GM12878 (cell line): ENCODE measurements around the gene SERP1. TPM values are rescaled to one million over a fixed set of nuclear protein-coding genes. Genes with fewer than 3 reads are reported as not detected.

Source experiments
- ATAC-seq: fragments of 200-7000 bp; cut with Tn5 transposase; 3 replicates; pipeline ENCODE4 v1.9.1; 2020; ENCODE audit warnings: mild to moderate bottlenecking, moderate library complexity
- BruUV-seq: library from RNA; stranded (reverse); fragments of 400-500 nt; replicated peaks from 2 replicates; lab custom pipeline; 2021; lab: Mats Ljungman, UMichigan
- CTCF ChIA-PET: fragments of 300-600 bp; sonication (Branson Sonifier 250); formaldehyde crosslinking; extraction: SDS; loops from one replicate; lab custom pipeline; 2021; ENCODE audit warnings: inconsistent platforms; lab: Yijun Ruan, JAX
- POLR2A ChIA-PET: fragments of 350-600 bp; formaldehyde crosslinking; extraction: SDS; loops from one replicate; lab custom pipeline; 2021; ENCODE audit warnings: inconsistent platforms; lab: Charles Lee
- RAD21 ChIA-PET: fragments of 300-600 bp; sonication (Branson Sonifier 250); formaldehyde crosslinking; loops from one replicate; lab custom pipeline; 2023; ENCODE audit warnings: antibody characterized with exemption; ENCODE audit not compliant: unreplicated experiment; lab: Charles Lee
- SMC1A ChIA-PET: fragments of 300-600 bp; sonication (Branson Sonifier 250); formaldehyde crosslinking; loops from one replicate; lab custom pipeline; 2023; ENCODE audit not compliant: unreplicated experiment, uncharacterized antibody; lab: Charles Lee
- DNase-seq: peaks from one replicate; pipeline ENCODE4 v3.0.0-alpha.2; 2011; ENCODE audit warnings: low read depth, low spot score
- FAIRE-seq: peaks from 3 replicates; lab custom pipeline; 2011; peaks lifted over from hg19 to GRCh38; lab: Jason Lieb, UNC
- H2AFZ ChIP-seq: 2 replicates; pipeline ENCODE4 v1.6.0; 2011; ENCODE audit warnings: low read depth, low read length, control low read depth; ENCODE audit not compliant: control insufficient read depth
- H3K27ac ChIP-seq: 2 replicates; pipeline ENCODE4 v1.5.1; 2011; ENCODE audit warnings: control low read depth; ENCODE audit not compliant: control insufficient read depth, insufficient read depth
- H3K27me3 ChIP-seq, 2 experiments: replicated peaks in 1 of 2; 2 replicates each; pipeline versions ENCODE4 v1.6.0 to v1.6.1; 2011; ENCODE audit warnings: low read length in 1 of 2; ENCODE audit not compliant: control insufficient read depth in 2 of 2, insufficient read depth in 2 of 2
- H3K36me3 ChIP-seq, 2 experiments: 2 replicates each; pipeline ENCODE4 v1.5.1; 2011; ENCODE audit warnings: low read length in 1 of 2; ENCODE audit not compliant: control insufficient read depth in 2 of 2, insufficient read depth in 2 of 2
- H3K4me1 ChIP-seq: 2 replicates; pipeline ENCODE4 v1.6.1; 2011; ENCODE audit warnings: mild to moderate bottlenecking, low read length, moderate library complexity, mixed read lengths; ENCODE audit not compliant: control insufficient read depth, insufficient read depth
- H3K4me2 ChIP-seq: 2 replicates; pipeline ENCODE4 v1.6.0; 2011; ENCODE audit warnings: control low read depth; ENCODE audit not compliant: control insufficient read depth, insufficient read depth
- H3K4me3 ChIP-seq: fragments of 200-600 bp; sonication (generic); 2 replicates; pipeline ENCODE4 v1.5.1; 2016
- H3K79me2 ChIP-seq: 2 replicates; pipeline ENCODE4 v1.6.0; 2011; ENCODE audit warnings: low read length; ENCODE audit not compliant: control insufficient read depth, insufficient read depth
- H3K9ac ChIP-seq: 2 replicates; pipeline ENCODE4 v1.8.0; 2011; ENCODE audit warnings: low read length, control low read depth, mixed read lengths; ENCODE audit not compliant: control insufficient read depth, insufficient read depth
- H3K9me3 ChIP-seq: replicated peaks from 3 replicates; pipeline ENCODE4 v1.5.1; 2011; ENCODE audit warnings: mild to moderate bottlenecking, low read length; ENCODE audit not compliant: control insufficient read depth, insufficient read depth
- H4K20me1 ChIP-seq: 2 replicates; pipeline ENCODE4 v1.6.0; 2011; ENCODE audit not compliant: control insufficient read depth, insufficient read depth
- EZH2 ChIP-seq: IDR thresholded peaks from 2 replicates; pipeline ENCODE4 v1.6.1; 2012; ENCODE audit warnings: low read depth, mild to moderate bottlenecking, control low read depth, inconsistent platforms, low read length, borderline replicate concordance; ENCODE audit not compliant: control insufficient read depth
- GATAD2B ChIP-seq: fragments of 450-650 bp; conservative IDR thresholded peaks from 2 replicates; pipeline ENCODE4 v1.6.1; 2017; ENCODE audit warnings: low read depth, mild to moderate bottlenecking, moderate library complexity
- NBN ChIP-seq: fragments of 450-650 bp; IDR thresholded peaks from 2 replicates; pipeline ENCODE4 v1.6.1; 2016
- POLR2AphosphoS5 ChIP-seq: IDR thresholded peaks from 2 replicates; pipeline ENCODE4 v1.6.1; 2011; ENCODE audit warnings: mild to moderate bottlenecking, low read length, inconsistent platforms
- RAD51 ChIP-seq: fragments of 450-650 bp; IDR thresholded peaks from 2 replicates; pipeline ENCODE4 v1.6.1; 2016; ENCODE audit warnings: moderate library complexity, mild to moderate bottlenecking, inconsistent platforms
- REST ChIP-seq: IDR thresholded peaks from 2 replicates; pipeline ENCODE4 v1.6.1; 2012; ENCODE audit warnings: mild to moderate bottlenecking, low read depth, low read length
- SMAD5 ChIP-seq: IDR thresholded peaks from 2 replicates; pipeline ENCODE4 v1.6.1; 2016; ENCODE audit warnings: antibody characterized with exemption, low read depth
- SPI1 ChIP-seq: IDR thresholded peaks from 2 replicates; pipeline ENCODE4 v1.6.1; 2011; ENCODE audit warnings: low read depth, mild to moderate bottlenecking, low read length, moderate library complexity, borderline replicate concordance; ENCODE audit not compliant: insufficient read depth
- TCF3 ChIP-seq: IDR thresholded peaks from 2 replicates; pipeline ENCODE4 v1.6.1; 2012; ENCODE audit warnings: low read depth, mild to moderate bottlenecking, low read length, borderline replicate concordance; ENCODE audit not compliant: insufficient read depth
- ZNF24 ChIP-seq: fragments of 450-650 bp; IDR thresholded peaks from 2 replicates; pipeline ENCODE4 v1.6.1; 2017; ENCODE audit warnings: antibody characterized with exemption, mild to moderate bottlenecking
- ZNF274 ChIP-seq: IDR thresholded peaks from one replicate; pipeline ENCODE4 v1.8.0; 2011; ENCODE audit not compliant: insufficient read length, insufficient read depth
- WGBS: methylation state at CpG from one replicate; pipeline ENCODE4 v1.1.6; 2016; ENCODE audit warnings: low lambda C conversion rate; ENCODE audit not compliant: insufficient replicate concordance, insufficient coverage; ENCODE audit errors: missing lambda C conversion rate; 5-methylcytosine and 5-hydroxymethylcytosine counted together
- in situ Hi-C: fragments of 300-500 bp; cut with MboI; formaldehyde crosslinking; loops from 9 replicates; pipeline ENCODE4 v1.14.3; 2018; ENCODE audit warnings: mixed read lengths
- intact Hi-C: fragments of 100-400 bp; cut with micrococcal nuclease; formaldehyde crosslinking; loops from one replicate; pipeline ENCODE4 v1.14.2; 2022; ENCODE audit not compliant: unreplicated experiment
- polyA plus RNA-seq, 11 experiments: library from polyadenylated mRNA; depleted of rRNA in 4 of 11; unstranded in 6 of 11; stranded (reverse) in 5 of 11; fragments of >200 nt; fragmentation: Nextera tagmentation in 4 of 11; fragmentation: Illumina TruSeq in 1 of 11; extraction: Ambion mirVana in 4 of 11; extraction: Trizol in 1 of 11; gene quantifications; 1 replicate in 1 of 11; 2 replicates in 10 of 11; pipeline versions ENCODE4 v1.2.1 to v1.2.3, GENCODE V29; 2011 to 2016; ENCODE audit warnings: inconsistent platforms in 2 of 11, missing spikeins in 2 of 11, low read depth in 1 of 11
- total RNA-seq, 4 experiments: library from RNA; depleted of rRNA in 3 of 4; stranded (reverse); fragments of >200 nt in 3 of 4; fragmentation: Illumina TruSeq in 1 of 4; extraction: Trizol in 1 of 4; gene quantifications; 2 replicates each; pipeline versions ENCODE4 v1.2.1 to v1.2.3, GENCODE V29; 2013 to 2021
- TF ChIP-seq, protein P1 (sequence below): fragments of 450-650 bp; conservative IDR thresholded peaks from 2 replicates; pipeline ENCODE4 v1.6.1; 2017; ENCODE audit warnings: mild to moderate bottlenecking, moderate library complexity

Gene SERP1
- total and polyA plus RNA-seq, 10 of the 15 experiments (the other 5 are each of a cell fraction or from before 2014, with no cell fraction given), result 31.1 to 242 (median 87.0) TPM

DNA sequence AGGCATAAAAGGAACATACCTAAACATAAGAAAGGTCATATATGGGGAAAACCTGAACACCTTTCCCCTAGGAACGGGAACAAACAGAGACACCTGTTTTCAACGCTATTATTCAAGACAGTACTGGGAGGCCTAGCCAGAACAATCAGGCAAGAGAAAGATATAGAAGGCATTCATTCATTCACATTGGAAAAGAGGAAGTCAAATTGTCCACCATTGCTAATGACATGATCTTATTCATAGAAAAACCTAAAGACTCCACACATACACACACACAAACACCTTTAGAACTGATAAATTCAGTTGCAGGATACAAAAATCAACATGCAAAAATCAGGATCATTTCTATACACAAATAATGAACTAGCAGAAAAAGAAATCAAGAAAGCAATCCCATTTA, 36.5 kb downstream of the SERP1 start:
- BruUV-seq, result no TSS peak
- ChIA-PET SMC1A (no interaction called here), POLR2A (no interaction called here), RAD21 (no interaction called here), CTCF (interaction anchor here (1.2 kb wide), 1 partner anchor 211 kb away, joined by 3 read pairs; no protein-coding TSS in a partner anchor)
- H3K27me3 ChIP-seq, result no peaks in the 10 kb centered on the region; a peak in 1 of 4 replicates
- H3K79me2 ChIP-seq, result no peaks in the 10 kb centered on the region
- WGBS, result 47% methylated on average over 2 of the region's 2 CpGs
- H3K4me1 ChIP-seq, result no peaks in the 10 kb centered on the region
- no peaks in the 10 kb centered on the region for H3K9me3 ChIP-seq
- no peaks in the 10 kb centered on the region for H3K36me3 ChIP-seq
- ATAC-seq (no peak), FAIRE-seq (no peak), DNase-seq (no peak)
- TF ChIP-seq SMAD5, result no peak
- TF ChIP-seq, protein P1, sequence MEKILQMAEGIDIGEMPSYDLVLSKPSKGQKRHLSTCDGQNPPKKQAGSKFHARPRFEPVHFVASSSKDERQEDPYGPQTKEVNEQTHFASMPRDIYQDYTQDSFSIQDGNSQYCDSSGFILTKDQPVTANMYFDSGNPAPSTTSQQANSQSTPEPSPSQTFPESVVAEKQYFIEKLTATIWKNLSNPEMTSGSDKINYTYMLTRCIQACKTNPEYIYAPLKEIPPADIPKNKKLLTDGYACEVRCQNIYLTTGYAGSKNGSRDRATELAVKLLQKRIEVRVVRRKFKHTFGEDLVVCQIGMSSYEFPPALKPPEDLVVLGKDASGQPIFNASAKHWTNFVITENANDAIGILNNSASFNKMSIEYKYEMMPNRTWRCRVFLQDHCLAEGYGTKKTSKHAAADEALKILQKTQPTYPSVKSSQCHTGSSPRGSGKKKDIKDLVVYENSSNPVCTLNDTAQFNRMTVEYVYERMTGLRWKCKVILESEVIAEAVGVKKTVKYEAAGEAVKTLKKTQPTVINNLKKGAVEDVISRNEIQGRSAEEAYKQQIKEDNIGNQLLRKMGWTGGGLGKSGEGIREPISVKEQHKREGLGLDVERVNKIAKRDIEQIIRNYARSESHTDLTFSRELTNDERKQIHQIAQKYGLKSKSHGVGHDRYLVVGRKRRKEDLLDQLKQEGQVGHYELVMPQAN, result no peak
- TF ChIP-seq ZNF24, result 0 out of 2 replicates have a peak, but pooled peaks have one; percentile 24
- no peak for TF ChIP-seq NBN
- peak; percentile 42; the same call in 1 of the 2 replicates for TF ChIP-seq SPI1
- H3K4me2 ChIP-seq, result no peak overlapping the region
- H3K4me3 ChIP-seq, result no peak overlapping the region
- in situ Hi-C loops, result loop anchor here (25.0 kb wide), 1 partner anchor 547 kb away; the partner anchor contains the start of gene PFN2
- H2AFZ ChIP-seq, result no peak overlapping the region
- H3K27ac ChIP-seq, result no peak overlapping the region
- H3K9ac ChIP-seq, result no peak overlapping the region
- H4K20me1 ChIP-seq, result no peaks in the 10 kb centered on the region
- intact Hi-C loops, result no loop called here

GRCh38 chr3:150508401-150508800, 37.9 kb downstream of the SERP1 start:
- no peaks in the 10 kb centered on the region for H3K36me3 ChIP-seq
- no peaks in the 10 kb centered on the region for H3K79me2 ChIP-seq
- no peak overlapping the region for H3K4me2 ChIP-seq
- BruUV-seq, result no TSS peak
- DNase-seq (no peak), FAIRE-seq (no peak), ATAC-seq (no peak)
- no peaks in the 10 kb centered on the region for H4K20me1 ChIP-seq
- H3K27ac ChIP-seq, result no peak overlapping the region
- intact Hi-C loops, result no loop called here
- no peak for TF ChIP-seq REST
- TF ChIP-seq GATAD2B, result no peak
- no peak for TF ChIP-seq ZNF274
- TF ChIP-seq RAD51, result no peak
- no peak for TF ChIP-seq EZH2
- TF ChIP-seq POLR2AphosphoS5, result no peak
- TF ChIP-seq TCF3, result no peak
- SMC1A ChIA-PET, result no interaction called here
- RAD21 ChIA-PET, result no interaction called here
- no peak overlapping the region for H2AFZ ChIP-seq
- no peak overlapping the region for H3K4me3 ChIP-seq
- in situ Hi-C loops, result loop anchor here (25.0 kb wide), 1 partner anchor 546 kb away; the partner anchor contains the start of gene PFN2
- POLR2A ChIA-PET, result no interaction called here
- H3K4me1 ChIP-seq, result no peaks in the 10 kb centered on the region
- H3K9me3 ChIP-seq, result no peaks in the 10 kb centered on the region
- CTCF ChIA-PET, result interaction anchor here (0.6 kb wide), 1 partner anchor 212 kb away, joined by 3 read pairs; no protein-coding TSS in a partner anchor
- H3K27me3 ChIP-seq, result no peaks in the 10 kb centered on the region; a peak in 1 of 4 replicates
- H3K9ac ChIP-seq, result no peak overlapping the region
